ENCODE measurements around the gene RALGAPB.

GRCh38 chr20:38624084-38624483 is 151.4 kb downstream of the RALGAPB start:
- no peak for TF ChIP-seq CTCF (IDR thresholded peaks at IDR 0.05)
- TF ChIP-seq EP300 (IDR thresholded peaks at IDR 0.05; ENCODE audit: low read depth), result no peak
